Mesenteric fat pad (tissue), 1 donor: ENCODE results near the gene EGFL8. TPM values are rescaled to one million over a fixed set of nuclear protein-coding genes. Genes with fewer than 3 reads are reported as not detected.
"Not testable (repeated sequence)": the region's sequence is repeated elsewhere in the genome, so short reads cannot be mapped to it uniquely, and the experiment has no call there.

Experiments
- DNase-seq: peaks from one replicate; pipeline ENCODE4 v3.0.0-alpha.2; 2020; ENCODE audit warnings: low spot score
- total RNA-seq: library from RNA; stranded (reverse); fragmentation: NEBNext Ultra II Directional; extraction: Animal tissue kit (Norgen Biotek cat#: 25700); gene quantifications from one replicate; pipeline ENCODE4 v1.2.1, GENCODE V29; 2021
- donor health status: DM: yes; HTN: yes; CAD: no.

EGFL8 gene
- total RNA-seq, 1 donor from 2014 or later = 15.5 TPM

GRCh38 chr6:32194825-32195651 lies 30.6 kb downstream of the EGFL8 start:
- DNase-seq = no peak

GRCh38 chr6:32195652-32195901 lies 31.2 kb downstream of the EGFL8 start:
- peak; percentile 100 for DNase-seq

GRCh38 chr6:32195902-32196681 lies 31.7 kb downstream of the EGFL8 start:
- peak; percentile 96 for DNase-seq

- peak; percentile 87 for DNase-seq
Observed at GRCh38 chr6:32196682-32197616, 32.6 kb downstream of the EGFL8 start.

GRCh38 chr6:32198345-32198696 lies 33.9 kb downstream of the EGFL8 start:
- no peak for DNase-seq

- DNase-seq = no peak
Observed at GRCh38 chr6:32198866-32199265, 34.5 kb downstream of the EGFL8 start.

GRCh38 chr6:32200711-32201475 lies 36.5 kb downstream of the EGFL8 start:
- DNase-seq = no peak

- no peak for DNase-seq
Observed at GRCh38 chr6:32202186-32202585, 37.8 kb downstream of the EGFL8 start.

GRCh38 chr6:32203426-32204267 lies 39.3 kb downstream of the EGFL8 start:
- DNase-seq = no peak

- no peak for DNase-seq
Observed at GRCh38 chr6:32204268-32204715, 39.9 kb downstream of the EGFL8 start.

GRCh38 chr6:32208996-32209395 lies 44.6 kb downstream of the EGFL8 start:
- no peak for DNase-seq

GRCh38 chr6:32210191-32210601 lies 45.8 kb downstream of the EGFL8 start:
- DNase-seq = no peak

- DNase-seq = not testable (repeated sequence)
Observed at GRCh38 chr6:32211432-32211831, 47.0 kb downstream of the EGFL8 start.

GRCh38 chr6:32212076-32212760 lies 47.8 kb downstream of the EGFL8 start:
- no peak for DNase-seq

GRCh38 chr6:32213649-32214048 lies 49.3 kb downstream of the EGFL8 start:
- DNase-seq = no peak

- DNase-seq = no peak
Observed at GRCh38 chr6:32214126-32214525, 49.7 kb downstream of the EGFL8 start.

- peak; percentile 4 for DNase-seq
Observed at GRCh38 chr6:32215617-32216016, 51.2 kb downstream of the EGFL8 start.

GRCh38 chr6:32216285-32216684 lies 51.9 kb downstream of the EGFL8 start:
- DNase-seq = no peak

- no peak for DNase-seq
Observed at GRCh38 chr6:32216998-32217397, 52.6 kb downstream of the EGFL8 start.
